ENCODE measurements around the gene DIP2C.
"Not testable (repeated sequence)": the region's sequence is repeated elsewhere in the genome, so short reads cannot be mapped to it uniquely, and the experiment has no call there.

DNA sequence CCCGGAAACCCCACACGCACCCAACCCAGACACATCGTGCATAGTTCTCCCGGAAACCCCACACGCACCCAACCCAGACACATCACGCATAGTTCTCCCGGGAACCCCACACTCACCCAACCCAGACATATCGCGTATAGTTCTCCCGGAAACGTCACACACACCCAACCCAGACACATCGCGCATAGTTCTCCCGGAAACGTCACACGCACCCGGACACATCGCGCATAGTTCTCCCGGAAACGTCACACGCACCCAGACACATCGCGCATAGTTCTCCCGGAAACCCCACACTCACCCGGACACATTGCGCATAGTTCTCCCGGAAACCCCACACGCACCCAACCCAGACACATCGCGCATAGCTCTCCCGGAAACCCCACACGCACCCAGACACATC is 342.3 kb downstream of the DIP2C start:
- TF ChIP-seq, protein P1, sequence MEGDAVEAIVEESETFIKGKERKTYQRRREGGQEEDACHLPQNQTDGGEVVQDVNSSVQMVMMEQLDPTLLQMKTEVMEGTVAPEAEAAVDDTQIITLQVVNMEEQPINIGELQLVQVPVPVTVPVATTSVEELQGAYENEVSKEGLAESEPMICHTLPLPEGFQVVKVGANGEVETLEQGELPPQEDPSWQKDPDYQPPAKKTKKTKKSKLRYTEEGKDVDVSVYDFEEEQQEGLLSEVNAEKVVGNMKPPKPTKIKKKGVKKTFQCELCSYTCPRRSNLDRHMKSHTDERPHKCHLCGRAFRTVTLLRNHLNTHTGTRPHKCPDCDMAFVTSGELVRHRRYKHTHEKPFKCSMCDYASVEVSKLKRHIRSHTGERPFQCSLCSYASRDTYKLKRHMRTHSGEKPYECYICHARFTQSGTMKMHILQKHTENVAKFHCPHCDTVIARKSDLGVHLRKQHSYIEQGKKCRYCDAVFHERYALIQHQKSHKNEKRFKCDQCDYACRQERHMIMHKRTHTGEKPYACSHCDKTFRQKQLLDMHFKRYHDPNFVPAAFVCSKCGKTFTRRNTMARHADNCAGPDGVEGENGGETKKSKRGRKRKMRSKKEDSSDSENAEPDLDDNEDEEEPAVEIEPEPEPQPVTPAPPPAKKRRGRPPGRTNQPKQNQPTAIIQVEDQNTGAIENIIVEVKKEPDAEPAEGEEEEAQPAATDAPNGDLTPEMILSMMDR (IDR thresholded peaks at IDR 0.05), result not testable (repeated sequence)
- not testable (repeated sequence) for TF ChIP-seq POLR2AphosphoS5, EP300, POLR2A (IDR thresholded peaks at IDR 0.05)

Measured in stomach (tissue), 4 donors.